Adrenal gland (tissue), 5 donors: ENCODE data around the gene CHST14.

Experiments used
- CTCF ChIP-seq, 6 experiments: fragments of 450-650 bp in 4 of 6; fragments of 200-600 bp in 2 of 6; sonication (generic) in 1 of 6; IDR thresholded peaks; 1 replicate in 5 of 6; 2 replicates in 1 of 6; pipeline versions ENCODE4 v1.5.1 to v1.8.0; 2016 to 2021; ENCODE audit warnings: antibody characterized with exemption in 6 of 6, mild to moderate bottlenecking in 2 of 6, moderate library complexity in 1 of 6
- POLR2A ChIP-seq, 2 donors: fragments of 450-650 bp; IDR thresholded peaks; one replicate each; pipeline ENCODE4 v1.6.1; 2017; ENCODE audit warnings: antibody characterized with exemption in 2 of 2, mild to moderate bottlenecking in 2 of 2, moderate library complexity in 1 of 2
- donor health status: DM: no; HTN: no; CAD: no.

GRCh38 chr15:40501487-40501886, 30.7 kb downstream of the CHST14 start:
- TF ChIP-seq CTCF (IDR thresholded peaks at IDR 0.05) (no peak), POLR2A (IDR thresholded peaks at IDR 0.05) (no peak)
